Neural crest cell (in vitro differentiated cells): ENCODE results near the gene DNER. TPM values are rescaled to one million over a fixed set of nuclear protein-coding genes. Genes with fewer than 3 reads are reported as not detected.

ENCODE experiments used
- DNase-seq: peaks from one replicate; pipeline ENCODE4 v3.0.0; 2021; ENCODE audit warnings: low read depth, mixed read lengths, low spot score
- H3K27ac Mint-ChIP-seq: one replicate; pipeline ENCODE4 v1.8.0; 2021; ENCODE audit warnings: mild to moderate bottlenecking, mixed read lengths; ENCODE audit not compliant: unreplicated experiment
- H3K27me3 Mint-ChIP-seq: 2 replicates; pipeline ENCODE4 v1.8.0; 2021; ENCODE audit warnings: low read depth, mild to moderate bottlenecking, mixed read lengths
- H3K36me3 Mint-ChIP-seq: 2 replicates; pipeline ENCODE4 v1.8.0; 2021; ENCODE audit warnings: low read depth, mild to moderate bottlenecking, mixed read lengths
- H3K4me1 Mint-ChIP-seq: 2 replicates; pipeline ENCODE4 v1.8.0; 2021; ENCODE audit warnings: mixed read lengths
- H3K4me3 Mint-ChIP-seq: one replicate; pipeline ENCODE4 v1.8.0; 2021; ENCODE audit warnings: mild to moderate bottlenecking, mixed read lengths
- H3K9me3 Mint-ChIP-seq: 2 replicates; pipeline ENCODE4 v1.8.0; 2021; ENCODE audit warnings: mixed read lengths
- CTCF ChIP-seq: fragments of 200-600 bp; sonication (generic); conservative IDR thresholded peaks from 2 replicates; pipeline ENCODE4 v1.5.0; 2021; ENCODE audit warnings: antibody characterized with exemption, mild to moderate bottlenecking
- total RNA-seq: library from RNA; stranded (reverse); gene quantifications from 2 replicates; pipeline ENCODE4 v1.2.1, GENCODE V29; 2021

Gene DNER
- total RNA-seq, 1 donor from 2014 or later: 4.1 TPM

- Mint-ChIP-seq H3K27me3 (peaks cover 8% of the 10 kb centered on the region), H3K27ac (no peak overlapping the region), H3K4me3 (no peak overlapping the region), H3K4me1 (no peaks in the 10 kb centered on the region), H3K9me3 (no peaks in the 10 kb centered on the region), H3K36me3 (no peaks in the 10 kb centered on the region)
- TF ChIP-seq CTCF: no peak
- no peak for DNase-seq
Measured at GRCh38 chr2:229660391-229660790, 54.0 kb downstream of the DNER start.

- Mint-ChIP-seq H3K4me3 (no peak overlapping the region), H3K36me3 (no peaks in the 10 kb centered on the region), H3K27ac (no peak overlapping the region), H3K4me1 (no peaks in the 10 kb centered on the region), H3K9me3 (no peaks in the 10 kb centered on the region), H3K27me3 (peaks cover 7% of the 10 kb centered on the region)
- no peak for DNase-seq
- TF ChIP-seq CTCF: no peak
Measured at GRCh38 chr2:229658004-229658403, 56.4 kb downstream of the DNER start.

GRCh38 chr2:229654437-229654836, 59.9 kb downstream of the DNER start:
- no peak overlapping the region for H3K27ac Mint-ChIP-seq
- H3K36me3 Mint-ChIP-seq: no peaks in the 10 kb centered on the region
- peaks cover 3% of the 10 kb centered on the region for H3K27me3 Mint-ChIP-seq
- no peak for DNase-seq
- no peaks in the 10 kb centered on the region for H3K4me1 Mint-ChIP-seq
- TF ChIP-seq CTCF: no peak
- H3K4me3 Mint-ChIP-seq: no peak overlapping the region
- H3K9me3 Mint-ChIP-seq: no peaks in the 10 kb centered on the region

- Mint-ChIP-seq H3K27me3 (peaks cover 3% of the 10 kb centered on the region), H3K9me3 (no peaks in the 10 kb centered on the region), H3K36me3 (no peaks in the 10 kb centered on the region), H3K4me1 (no peaks in the 10 kb centered on the region), H3K27ac (no peak overlapping the region), H3K4me3 (no peak overlapping the region)
- no peak for TF ChIP-seq CTCF
- DNase-seq: no peak
Measured at GRCh38 chr2:229653531-229653930, 60.8 kb downstream of the DNER start.

- Mint-ChIP-seq H3K9me3 (no peaks in the 10 kb centered on the region), H3K4me1 (no peaks in the 10 kb centered on the region), H3K4me3 (no peak overlapping the region), H3K27ac (no peak overlapping the region), H3K36me3 (no peaks in the 10 kb centered on the region), H3K27me3 (peaks cover 3% of the 10 kb centered on the region)
- TF ChIP-seq CTCF: no peak
- DNase-seq: no peak
Measured at GRCh38 chr2:229652796-229653195, 61.6 kb downstream of the DNER start.

GRCh38 chr2:229650901-229651300, 63.5 kb downstream of the DNER start:
- TF ChIP-seq CTCF: no peak
- no peaks in the 10 kb centered on the region for H3K4me1 Mint-ChIP-seq
- H3K27ac Mint-ChIP-seq: no peak overlapping the region
- no peak for DNase-seq
- H3K4me3 Mint-ChIP-seq: no peak overlapping the region
- no peaks in the 10 kb centered on the region for H3K36me3 Mint-ChIP-seq
- H3K27me3 Mint-ChIP-seq: peaks cover 3% of the 10 kb centered on the region
- no peaks in the 10 kb centered on the region for H3K9me3 Mint-ChIP-seq
